Gastroesophageal sphincter (tissue), 4 donors: ENCODE measurements around the gene PMEL. TPM values are rescaled to one million over a fixed set of nuclear protein-coding genes. Genes with fewer than 3 reads are reported as not detected.

Source experiments
- ATAC-seq: fragments of 150-250 bp; one replicate; pipeline ENCODE4 v1.9.1; 2016; ENCODE audit warnings: mild to moderate bottlenecking, moderate library complexity
- H3K27ac ChIP-seq, 4 donors: fragments of 200-600 bp; sonication (generic) in 3 of 4; 1 replicate in 3 of 4; 2 replicates in 1 of 4; pipeline ENCODE4 v1.5.1; 2016 to 2019
- H3K27me3 ChIP-seq: fragments of 200-600 bp; sonication (generic); one replicate; pipeline ENCODE4 v1.5.1; 2019
- H3K36me3 ChIP-seq, 2 donors: fragments of 200-600 bp; sonication (generic); one replicate each; pipeline ENCODE4 v1.5.1; 2019; ENCODE audit warnings: control low read depth in 1 of 2
- H3K4me1 ChIP-seq, 3 donors: fragments of 200-600 bp; sonication (generic); 1 replicate in 2 of 3; 2 replicates in 1 of 3; pipeline ENCODE4 v1.5.1; 2016 to 2019; ENCODE audit warnings: control low read depth in 2 of 3
- H3K4me3 ChIP-seq, 2 donors: fragments of 200-600 bp; sonication (generic); one replicate each; pipeline ENCODE4 v1.5.1; 2019; ENCODE audit warnings: mild to moderate bottlenecking in 1 of 2, moderate library complexity in 1 of 2
- H3K9me3 ChIP-seq, 3 donors: fragments of 200-600 bp; sonication (generic); one replicate each; pipeline ENCODE4 v1.5.1; 2017 to 2019; ENCODE audit warnings: control low read depth in 2 of 3
- EP300 ChIP-seq: sonication (generic); formaldehyde crosslinking; IDR thresholded peaks from one replicate; pipeline ENCODE4 v1.6.1; 2017; ENCODE audit warnings: antibody characterized with exemption, mild to moderate bottlenecking
- POLR2A ChIP-seq, 2 donors: fragments of 450-650 bp; IDR thresholded peaks; one replicate each; pipeline ENCODE4 v1.6.1; 2017; ENCODE audit warnings: antibody characterized with exemption in 2 of 2, mild to moderate bottlenecking in 2 of 2, moderate library complexity in 1 of 2
- POLR2AphosphoS5 ChIP-seq: sonication (generic); formaldehyde crosslinking; IDR thresholded peaks from one replicate; pipeline ENCODE4 v1.6.1; 2017; ENCODE audit warnings: antibody characterized with exemption
- WGBS, 2 donors: methylation state at CpG; one replicate each; pipeline ENCODE4 v1.1.5; 2018; ENCODE audit warnings: low coverage in 1 of 2; 5-methylcytosine and 5-hydroxymethylcytosine counted together
- total RNA-seq, 4 donors: library from RNA; depleted of rRNA; stranded (reverse); fragments of >200 nt; gene quantifications; one replicate each; pipeline ENCODE4 v1.1.0, GENCODE V29; 2016
- TF ChIP-seq, protein P1 (sequence below), 4 experiments: fragments of 200-600 bp in 2 of 4; fragments of 450-650 bp in 2 of 4; sonication (generic) in 1 of 4; IDR thresholded peaks; one replicate each; pipeline ENCODE4 v1.5.1; 2017 to 2019; ENCODE audit warnings: antibody characterized with exemption in 4 of 4, mild to moderate bottlenecking in 2 of 4, moderate library complexity in 2 of 4

The PMEL gene
- total RNA-seq, 4 donors from 2014 or later: 0.20 to 4.7 (median 0.67) TPM; not detected in 1

- WGBS, 2 donors: 100% methylated on average over 1 of the region's 4 CpGs; no CpG with 5 or more reads in 1 of the 2 donors
- peaks cover 0 to 34% of the 10 kb centered on the region in 2 donors for H3K36me3 ChIP-seq
- H3K27me3 ChIP-seq: no peaks in the 10 kb centered on the region
- H3K4me3 ChIP-seq: no peak overlapping the region
- no peak for ATAC-seq
- no peak overlapping the region for H3K27ac ChIP-seq
- H3K4me1 ChIP-seq: no peaks in the 10 kb centered on the region
- TF ChIP-seq, protein P1, sequence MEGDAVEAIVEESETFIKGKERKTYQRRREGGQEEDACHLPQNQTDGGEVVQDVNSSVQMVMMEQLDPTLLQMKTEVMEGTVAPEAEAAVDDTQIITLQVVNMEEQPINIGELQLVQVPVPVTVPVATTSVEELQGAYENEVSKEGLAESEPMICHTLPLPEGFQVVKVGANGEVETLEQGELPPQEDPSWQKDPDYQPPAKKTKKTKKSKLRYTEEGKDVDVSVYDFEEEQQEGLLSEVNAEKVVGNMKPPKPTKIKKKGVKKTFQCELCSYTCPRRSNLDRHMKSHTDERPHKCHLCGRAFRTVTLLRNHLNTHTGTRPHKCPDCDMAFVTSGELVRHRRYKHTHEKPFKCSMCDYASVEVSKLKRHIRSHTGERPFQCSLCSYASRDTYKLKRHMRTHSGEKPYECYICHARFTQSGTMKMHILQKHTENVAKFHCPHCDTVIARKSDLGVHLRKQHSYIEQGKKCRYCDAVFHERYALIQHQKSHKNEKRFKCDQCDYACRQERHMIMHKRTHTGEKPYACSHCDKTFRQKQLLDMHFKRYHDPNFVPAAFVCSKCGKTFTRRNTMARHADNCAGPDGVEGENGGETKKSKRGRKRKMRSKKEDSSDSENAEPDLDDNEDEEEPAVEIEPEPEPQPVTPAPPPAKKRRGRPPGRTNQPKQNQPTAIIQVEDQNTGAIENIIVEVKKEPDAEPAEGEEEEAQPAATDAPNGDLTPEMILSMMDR (IDR thresholded peaks at IDR 0.05): no peak
- TF ChIP-seq EP300 (no peak), POLR2AphosphoS5 (no peak), POLR2A (IDR thresholded peaks at IDR 0.05) (no peak)
- no peaks in the 10 kb centered on the region for H3K9me3 ChIP-seq
These were observed 10.5 kb downstream of the PMEL start for GRCh38 chr12:55955344-55955743.

- no peaks in the 10 kb centered on the region for H3K9me3 ChIP-seq
- TF ChIP-seq, protein P1 (IDR thresholded peaks at IDR 0.05): no peak
- TF ChIP-seq POLR2A (IDR thresholded peaks at IDR 0.05) (no peak), EP300 (no peak), POLR2AphosphoS5 (no peak)
- H3K4me3 ChIP-seq: no peak overlapping the region
- H3K27me3 ChIP-seq: no peaks in the 10 kb centered on the region
- peaks cover 0 to 67% of the 10 kb centered on the region in 2 donors for H3K36me3 ChIP-seq
- H3K27ac ChIP-seq: no peak overlapping the region
- no peaks in the 10 kb centered on the region for H3K4me1 ChIP-seq
- 35 to 82% methylated on average over 2 to 6 of the region's 6 CpGs for WGBS, 2 donors
- no peak for ATAC-seq
These were observed 19.3 kb downstream of the PMEL start for GRCh38 chr12:55946553-55946952.

DNA sequence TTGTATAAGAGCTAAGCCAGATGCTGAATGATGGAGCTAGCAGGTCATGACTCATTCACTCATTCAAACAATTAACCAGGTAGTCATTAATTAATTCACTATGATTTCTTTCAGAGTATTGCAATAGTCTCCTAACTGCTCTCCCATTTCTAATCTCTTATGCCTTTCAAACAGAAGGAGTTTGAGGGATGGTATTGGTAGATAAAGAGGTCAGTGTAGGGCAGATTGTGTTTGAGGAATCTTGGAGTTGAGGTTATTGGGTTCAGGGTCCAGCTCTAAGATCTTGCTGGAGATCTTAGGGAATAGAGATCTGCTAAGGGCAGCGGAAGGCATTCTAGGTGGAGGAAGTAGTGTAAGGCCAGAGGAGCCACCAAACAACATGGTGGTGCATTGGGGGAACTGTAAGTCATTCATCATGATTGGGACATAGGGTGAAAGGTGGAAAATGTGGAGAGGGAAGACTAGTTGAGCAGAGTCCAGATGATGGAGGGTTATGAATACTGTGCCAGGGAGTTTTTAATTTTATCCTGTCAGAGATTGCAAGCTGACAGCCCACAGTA lies 23.2 kb downstream of the PMEL start:
- 71 to 78% methylated on average over 1 of the region's 1 CpG for WGBS, 2 donors
- no peak for ATAC-seq
- Histone ChIP-seq H3K9me3 (no peaks in the 10 kb centered on the region), H3K27ac (no peak overlapping the region), H3K36me3 (peaks cover 0 to 68% of the 10 kb centered on the region in 2 donors), H3K4me3 (no peak overlapping the region), H3K27me3 (no peaks in the 10 kb centered on the region), H3K4me1 (peaks cover 0 to 12% (median 8%) of the 10 kb centered on the region in 3 donors)
- TF ChIP-seq, protein P1 (IDR thresholded peaks at IDR 0.05): no peak
- no peak for TF ChIP-seq POLR2A (IDR thresholded peaks at IDR 0.05)
- no peak for TF ChIP-seq EP300
- TF ChIP-seq POLR2AphosphoS5: no peak

DNA sequence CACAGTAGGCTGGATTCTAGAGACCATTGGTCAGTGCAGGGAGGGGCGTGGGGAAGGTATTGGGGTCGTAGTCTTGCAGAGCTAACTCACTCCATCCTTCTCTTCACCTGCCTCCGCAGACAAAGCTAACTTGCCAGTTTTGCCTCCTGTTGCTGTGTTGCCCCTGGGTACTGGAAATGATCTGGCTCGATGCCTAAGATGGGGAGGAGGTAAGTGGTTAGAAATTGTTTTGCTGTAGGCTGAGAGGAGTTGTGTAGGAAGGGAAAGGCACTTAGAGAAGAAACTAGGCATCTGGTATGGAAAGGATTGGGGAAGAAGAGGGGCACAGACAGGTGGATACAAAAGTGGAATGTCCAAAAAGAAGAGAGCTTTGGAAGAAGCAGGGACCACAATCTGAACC lies 23.8 kb downstream of the PMEL start:
- no peak overlapping the region for H3K4me3 ChIP-seq
- H3K9me3 ChIP-seq: no peaks in the 10 kb centered on the region
- H3K27ac ChIP-seq: no peak overlapping the region
- no peak for TF ChIP-seq EP300
- no peak for TF ChIP-seq POLR2AphosphoS5
- TF ChIP-seq POLR2A (IDR thresholded peaks at IDR 0.05): no peak
- TF ChIP-seq, protein P1 (IDR thresholded peaks at IDR 0.05): no peak
- ATAC-seq: no peak
- no peaks in the 10 kb centered on the region for H3K27me3 ChIP-seq
- WGBS, 2 donors: 92% methylated on average over 2 of the region's 4 CpGs; no CpG with 5 or more reads in 1 of the 2 donors
- peaks cover 0 to 74% of the 10 kb centered on the region in 2 donors for H3K36me3 ChIP-seq
- H3K4me1 ChIP-seq: peaks cover 0 to 12% (median 8%) of the 10 kb centered on the region in 3 donors

GRCh38 chr12:55940065-55940732 lies 25.6 kb downstream of the PMEL start:
- Histone ChIP-seq H3K4me1 (peaks cover 0 to 18% (median 8%) of the 10 kb centered on the region in 3 donors), H3K4me3 (peak overlapping the region in 1 of 2 donors; percentile 21), H3K36me3 (peaks cover 0 to 64% of the 10 kb centered on the region in 2 donors), H3K27ac (peak overlapping the region in 3 of 4 donors; percentile 48 to 70 (median 60)), H3K27me3 (no peaks in the 10 kb centered on the region), H3K9me3 (no peaks in the 10 kb centered on the region)
- WGBS, 2 donors: 12 to 23% methylated on average over 5 to 10 of the region's 18 CpGs
- peak; percentile 94 for ATAC-seq
- TF ChIP-seq, protein P1 (IDR thresholded peaks at IDR 0.05): peak; percentile 76 to 91 (median 82)
- peak; percentile 35 for TF ChIP-seq POLR2AphosphoS5
- TF ChIP-seq POLR2A (IDR thresholded peaks at IDR 0.05): no peak
